HepG2 (cell line): Measurements from ENCODE around the gene MTA2. TPM values are rescaled to one million over a fixed set of nuclear protein-coding genes. Genes with fewer than 3 reads are reported as not detected.
A peak's percentile ranks its signal among the peaks of the same experiment; 100 is the strongest.

Source experiments
- ASH2L ChIP-seq: fragments of 300-600, 200-600 bp; sonication (generic); IDR thresholded peaks from 2 replicates; pipeline ENCODE4 v1.7.0; 2017; ENCODE audit warnings: low read depth, mild to moderate bottlenecking, moderate library complexity, mixed read lengths, low read length; ENCODE audit not compliant: insufficient read length
- FIP1L1 ChIP-seq: fragments of 200-400 bp; formaldehyde crosslinking; IDR thresholded peaks from 2 replicates; pipeline ENCODE4 v1.6.1; 2018; ENCODE audit warnings: low read depth, mild to moderate bottlenecking, low read length, moderate library complexity, borderline replicate concordance; ENCODE audit not compliant: insufficient read depth
- MBD4 ChIP-seq: IDR thresholded peaks from 2 replicates; pipeline ENCODE4 v1.6.1; 2012; ENCODE audit warnings: low read length, inconsistent platforms, borderline replicate concordance
- MEIS2 ChIP-seq: sonication (generic); formaldehyde crosslinking; IDR thresholded peaks from 2 replicates; pipeline ENCODE4 v1.9.0; 2021; ENCODE audit warnings: mild to moderate bottlenecking, missing genetic modification reagents
- MTERF4 ChIP-seq: sonication (generic); formaldehyde crosslinking; IDR thresholded peaks from 2 replicates; pipeline ENCODE4 v1.8.0; 2023; ENCODE audit warnings: mild to moderate bottlenecking, missing genetic modification reagents
- PHB2 ChIP-seq: fragments of 450-650 bp; IDR thresholded peaks from 2 replicates; pipeline ENCODE4 v1.6.1; 2018; ENCODE audit not compliant: partially characterized antibody
- PHF5A ChIP-seq: IDR thresholded peaks from one replicate; pipeline ENCODE4 v1.6.1; 2018; ENCODE audit warnings: low read depth, missing genetic modification reagents; ENCODE audit not compliant: unreplicated experiment
- PITX1 ChIP-seq: sonication (generic); formaldehyde crosslinking; IDR thresholded peaks from 2 replicates; pipeline ENCODE4 v1.5.1; 2020; ENCODE audit warnings: mild to moderate bottlenecking, missing genetic modification reagents
- RXRA ChIP-seq: sonication (generic); formaldehyde crosslinking; IDR thresholded peaks from 2 replicates; pipeline ENCODE4 v1.5.1; 2020; ENCODE audit warnings: missing genetic modification reagents
- SALL2 ChIP-seq: sonication (generic); formaldehyde crosslinking; IDR thresholded peaks from 2 replicates; pipeline ENCODE4 v1.8.1; 2023; ENCODE audit warnings: mild to moderate bottlenecking, missing genetic modification reagents, inconsistent platforms
- SRSF1 ChIP-seq: fragments of 200-400 bp; formaldehyde crosslinking; optimal IDR thresholded peaks from 2 replicates; pipeline ENCODE3; 2017; ENCODE audit warnings: mild to moderate bottlenecking, low read depth, low read length, moderate library complexity
- ZNF124 ChIP-seq: sonication (generic); formaldehyde crosslinking; IDR thresholded peaks from 2 replicates; pipeline ENCODE4 v1.4.0; 2020; ENCODE audit warnings: missing genetic modification reagents
- ZNF225 ChIP-seq: sonication (generic); formaldehyde crosslinking; IDR thresholded peaks from 2 replicates; pipeline ENCODE4 v1.4.0; 2020; ENCODE audit warnings: mild to moderate bottlenecking, missing genetic modification reagents
- ZNF33B ChIP-seq: sonication (generic); formaldehyde crosslinking; IDR thresholded peaks from 2 replicates; pipeline ENCODE4 v1.5.1; 2020; ENCODE audit warnings: mild to moderate bottlenecking, missing genetic modification reagents
- ZNF550 ChIP-seq: sonication (generic); formaldehyde crosslinking; IDR thresholded peaks from 2 replicates; pipeline ENCODE4 v1.4.0; 2020; ENCODE audit warnings: mild to moderate bottlenecking, missing genetic modification reagents, borderline replicate concordance
- ZNF567 ChIP-seq: sonication (generic); formaldehyde crosslinking; IDR thresholded peaks from 2 replicates; pipeline ENCODE4 v1.8.1; 2023; ENCODE audit warnings: mild to moderate bottlenecking, missing genetic modification reagents, borderline replicate concordance
- ZNF674 ChIP-seq: sonication (generic); formaldehyde crosslinking; IDR thresholded peaks from 2 replicates; pipeline ENCODE4 v1.5.0; 2020; ENCODE audit warnings: low read depth, mild to moderate bottlenecking, missing genetic modification reagents
- ZNF775 ChIP-seq: sonication (generic); formaldehyde crosslinking; IDR thresholded peaks from 2 replicates; pipeline ENCODE4 v1.4.0; 2020; ENCODE audit warnings: missing genetic modification reagents, mild to moderate bottlenecking, moderate library complexity, borderline replicate concordance
- ZNF780A ChIP-seq: sonication (generic); formaldehyde crosslinking; IDR thresholded peaks from 2 replicates; pipeline ENCODE4 v1.8.0; 2022; ENCODE audit warnings: mild to moderate bottlenecking, missing genetic modification reagents, moderate library complexity
- ZNF790 ChIP-seq: sonication (generic); formaldehyde crosslinking; IDR thresholded peaks from 2 replicates; pipeline ENCODE4 v1.8.0; 2022; ENCODE audit warnings: missing genetic modification reagents, mild to moderate bottlenecking, borderline replicate concordance
- polyA plus RNA-seq, 8 experiments: library from polyadenylated mRNA; depleted of rRNA in 3 of 8; stranded (reverse) in 7 of 8; unstranded in 1 of 8; fragments of >200 nt; fragmentation: Illumina TruSeq in 4 of 8; extraction: Trizol in 4 of 8; gene quantifications; 2 replicates each; pipeline versions ENCODE4 v1.2.1 to v1.2.3, GENCODE V29; 2011 to 2016; ENCODE audit warnings: low read depth in 4 of 8, missing spikeins in 1 of 8, mixed read lengths in 1 of 8; ENCODE audit not compliant: insufficient read depth in 1 of 8
- total RNA-seq, 5 experiments: library from RNA; depleted of rRNA; stranded (reverse); fragments of >200 nt; fragmentation: Illumina TruSeq; extraction: Trizol; gene quantifications; 2 replicates each; pipeline ENCODE4 v1.2.3, GENCODE V29; 2016; ENCODE audit warnings: low read depth in 1 of 5
- TF ChIP-seq, protein P1 (sequence below): sonication (generic); formaldehyde crosslinking; IDR thresholded peaks from 2 replicates; pipeline ENCODE4 v1.8.1; 2023; ENCODE audit warnings: mild to moderate bottlenecking, inconsistent platforms, moderate library complexity, missing genetic modification reagents, borderline replicate concordance
- TF ChIP-seq, protein P2 (sequence below): IDR thresholded peaks from 2 replicates; pipeline ENCODE4 v1.6.1; 2016; ENCODE audit warnings: low read depth, borderline replicate concordance

The MTA2 gene
- total and polyA plus RNA-seq, 2 of the 13 experiments (the other 11 are each of a cell fraction or from before 2014, with no cell fraction given): 14.0 to 70.0 TPM

- TF ChIP-seq SRSF1 (peak; percentile 91), MBD4 (no peak), SALL2 (CRISPR knock-in tag) (peak; percentile 37; the same call in 1 of the 2 replicates), MTERF4 (CRISPR knock-in tag) (no peak), ZNF33B (CRISPR knock-in tag) (no peak), ZNF567 (CRISPR knock-in tag) (no peak), PHB2 (no peak), FIP1L1 (0 out of 2 replicates have a peak, but pooled peaks have one; percentile 50), MEIS2 (no peak; the same call in 1 of the 2 replicates), PHF5A (CRISPR knock-in tag) (no peak), ZNF775 (CRISPR knock-in tag) (no peak), ZNF124 (CRISPR knock-in tag) (no peak), ZNF550 (CRISPR knock-in tag) (no peak), ZNF780A (CRISPR knock-in tag) (no peak; the same call in 1 of the 2 replicates), ZNF790 (CRISPR knock-in tag) (no peak; the same call in 1 of the 2 replicates), RXRA (CRISPR knock-in tag) (no peak; the same call in none of the 2 replicates), ZNF674 (no peak), PITX1 (CRISPR knock-in tag) (0 out of 2 replicates have a peak, but pooled peaks have one; percentile 48), ZNF225 (CRISPR knock-in tag) (no peak; the same call in 1 of the 2 replicates), ASH2L (peak; percentile 86)
- TF ChIP-seq, protein P1, sequence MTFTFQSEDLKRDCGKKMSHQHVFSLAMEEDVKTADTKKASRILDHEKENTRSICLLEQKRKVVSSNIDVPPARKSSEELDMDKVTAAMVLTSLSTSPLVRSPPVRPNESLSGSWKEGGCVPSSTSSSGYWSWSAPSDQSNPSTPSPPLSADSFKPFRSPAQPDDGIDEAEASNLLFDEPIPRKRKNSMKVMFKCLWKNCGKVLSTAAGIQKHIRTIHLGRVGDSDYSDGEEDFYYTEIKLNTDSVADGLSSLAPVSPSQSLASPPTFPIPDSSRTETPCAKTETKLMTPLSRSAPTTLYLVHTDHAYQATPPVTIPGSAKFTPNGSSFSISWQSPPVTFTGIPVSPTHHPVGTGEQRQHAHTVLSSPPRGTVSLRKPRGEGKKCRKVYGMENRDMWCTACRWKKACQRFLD (CRISPR knock-in tag): no peak; the same call in 1 of the 2 replicates
- TF ChIP-seq, protein P2, sequence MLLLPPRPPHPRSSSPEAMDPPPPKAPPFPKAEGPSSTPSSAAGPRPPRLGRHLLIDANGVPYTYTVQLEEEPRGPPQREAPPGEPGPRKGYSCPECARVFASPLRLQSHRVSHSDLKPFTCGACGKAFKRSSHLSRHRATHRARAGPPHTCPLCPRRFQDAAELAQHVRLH: no peak; the same call in 1 of the 2 replicates
Measured at GRCh38 chr11:62645946-62646824, 44.5 kb upstream of the MTA2 start, which contains the start of gene GANAB (continued).
